Measurements from ENCODE around the gene SIAH3.
"Not testable (repeated sequence)": the region's sequence is repeated elsewhere in the genome, so short reads cannot be mapped to it uniquely, and the experiment has no call there.

The SIAH3 gene

DNA sequence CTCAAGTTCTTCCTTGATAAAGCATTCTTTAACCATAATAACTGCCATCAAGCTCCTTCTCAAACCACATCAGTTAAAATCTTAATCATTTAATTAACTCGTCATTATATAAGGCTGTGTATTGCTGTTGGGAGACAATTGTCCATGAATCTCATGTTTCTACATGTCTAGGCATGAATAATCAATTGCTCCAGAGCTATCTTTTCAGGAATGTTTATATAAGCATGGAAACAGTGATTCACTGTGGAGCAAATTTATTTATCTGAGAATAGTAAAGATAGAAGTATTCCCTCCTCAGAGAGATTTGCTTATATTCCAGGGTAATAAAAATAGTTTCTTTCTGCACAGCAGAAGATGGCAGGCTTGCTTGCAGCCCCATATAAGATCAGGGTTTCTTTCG, 78.3 kb downstream of the SIAH3 start:
- Histone ChIP-seq H3K9ac (ENCODE audit: low read depth in 1 of 2, low read length in 2 of 2) (no peak overlapping the region), H3K27me3 (ENCODE audit: control insufficient read depth in 2 of 2, insufficient read depth in 2 of 2, low read length in 2 of 2) (no peaks in the 10 kb centered on the region), H3K36me3 (ENCODE audit: control insufficient read depth in 2 of 2, insufficient read depth in 2 of 2, low read length in 2 of 2) (no peaks in the 10 kb centered on the region), H3K27ac (ENCODE audit: low read depth in 2 of 2, low read length in 2 of 2) (no peak overlapping the region), H3K4me3 (ENCODE audit: low read length in 2 of 2) (no peak overlapping the region), H3K4me1 (ENCODE audit: control insufficient read depth in 2 of 2, insufficient read depth in 2 of 2, low read length in 2 of 2) (no peaks in the 10 kb centered on the region), H3K9me3 (ENCODE audit: control insufficient read depth in 2 of 2, low read length in 2 of 2) (no peaks in the 10 kb centered on the region)

DNA sequence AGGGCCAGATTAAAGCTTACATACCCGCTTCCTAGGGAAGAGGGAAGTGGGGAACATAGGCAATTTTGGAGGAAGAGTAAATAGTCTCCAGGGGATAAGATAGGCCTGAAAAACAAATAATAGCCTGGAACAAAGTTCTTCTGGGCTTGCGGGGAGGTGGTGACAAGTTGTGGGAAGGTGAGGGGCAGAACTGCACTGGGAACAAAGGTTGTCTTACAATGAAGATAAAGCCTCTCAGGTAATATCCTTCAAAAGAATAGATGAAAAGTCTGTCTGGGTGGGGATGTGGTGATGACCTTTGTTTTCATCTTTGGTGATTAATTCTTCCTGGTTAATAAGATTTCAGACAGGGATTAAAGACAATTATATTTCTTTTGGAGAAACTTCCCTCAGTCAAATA, 80.7 kb downstream of the SIAH3 start:
- H3K4me3 ChIP-seq (ENCODE audit: low read length in 2 of 2), result no peak overlapping the region
- no peak overlapping the region for H3K9ac ChIP-seq (ENCODE audit: low read depth in 1 of 2, low read length in 2 of 2)
- no peak overlapping the region for H3K27ac ChIP-seq (ENCODE audit: low read depth in 2 of 2, low read length in 2 of 2)
- no peaks in the 10 kb centered on the region for H3K4me1 ChIP-seq (ENCODE audit: control insufficient read depth in 2 of 2, insufficient read depth in 2 of 2, low read length in 2 of 2)
- H3K9me3 ChIP-seq (ENCODE audit: control insufficient read depth in 2 of 2, low read length in 2 of 2), result no peaks in the 10 kb centered on the region
- H3K27me3 ChIP-seq (ENCODE audit: control insufficient read depth in 2 of 2, insufficient read depth in 2 of 2, low read length in 2 of 2), result no peaks in the 10 kb centered on the region
- H3K36me3 ChIP-seq (ENCODE audit: control insufficient read depth in 2 of 2, insufficient read depth in 2 of 2, low read length in 2 of 2), result no peaks in the 10 kb centered on the region

DNA sequence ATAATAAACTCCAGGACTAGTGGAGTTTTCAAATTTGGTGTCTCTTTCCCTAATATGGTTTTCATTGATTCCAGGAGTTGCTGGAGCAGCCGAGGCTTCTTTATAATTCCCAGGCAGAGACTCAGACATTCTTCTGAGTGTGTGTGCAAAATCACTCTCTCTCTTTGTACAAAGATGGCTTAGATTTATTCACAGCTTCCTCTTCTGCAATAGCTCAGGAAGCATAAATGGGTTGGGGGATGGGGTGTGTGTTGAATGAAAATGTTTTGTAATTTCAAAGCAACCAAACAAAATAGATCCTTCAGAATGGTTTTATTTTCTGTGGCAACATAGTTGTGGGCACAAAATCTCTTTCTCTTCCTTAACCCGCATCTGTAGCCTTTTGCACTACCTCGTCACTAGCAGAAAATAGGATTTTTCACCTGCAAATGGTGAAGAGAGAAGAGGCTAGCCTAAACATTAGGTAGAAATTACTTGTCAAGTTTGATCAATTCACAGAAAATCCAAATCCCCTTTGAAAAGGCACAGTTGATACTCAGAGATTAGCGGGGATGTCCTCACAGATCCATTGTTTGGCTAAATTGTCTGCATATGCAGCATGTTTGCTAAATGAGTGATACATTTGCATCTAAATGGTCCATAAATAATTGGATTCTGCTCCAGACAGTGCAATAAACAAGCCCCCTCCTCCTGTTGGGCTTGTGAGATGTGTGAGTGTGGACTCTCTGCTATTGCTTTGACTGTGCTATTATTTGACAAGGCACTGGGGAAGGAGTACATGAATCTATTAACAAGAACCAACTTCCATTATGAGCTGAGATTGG, 82.7 kb downstream of the SIAH3 start:
- no peaks in the 10 kb centered on the region for H3K27me3 ChIP-seq (ENCODE audit: control insufficient read depth in 2 of 2, insufficient read depth in 2 of 2, low read length in 2 of 2)
- no peak overlapping the region for H3K4me3 ChIP-seq (ENCODE audit: low read length in 2 of 2)
- H3K36me3 ChIP-seq (ENCODE audit: control insufficient read depth in 2 of 2, insufficient read depth in 2 of 2, low read length in 2 of 2), result no peaks in the 10 kb centered on the region
- no peak overlapping the region for H3K9ac ChIP-seq (ENCODE audit: low read depth in 1 of 2, low read length in 2 of 2)
- H3K4me1 ChIP-seq (ENCODE audit: control insufficient read depth in 2 of 2, insufficient read depth in 2 of 2, low read length in 2 of 2), result no peaks in the 10 kb centered on the region
- no peak overlapping the region for H3K27ac ChIP-seq (ENCODE audit: low read depth in 2 of 2, low read length in 2 of 2)
- no peaks in the 10 kb centered on the region for H3K9me3 ChIP-seq (ENCODE audit: control insufficient read depth in 2 of 2, low read length in 2 of 2)

DNA sequence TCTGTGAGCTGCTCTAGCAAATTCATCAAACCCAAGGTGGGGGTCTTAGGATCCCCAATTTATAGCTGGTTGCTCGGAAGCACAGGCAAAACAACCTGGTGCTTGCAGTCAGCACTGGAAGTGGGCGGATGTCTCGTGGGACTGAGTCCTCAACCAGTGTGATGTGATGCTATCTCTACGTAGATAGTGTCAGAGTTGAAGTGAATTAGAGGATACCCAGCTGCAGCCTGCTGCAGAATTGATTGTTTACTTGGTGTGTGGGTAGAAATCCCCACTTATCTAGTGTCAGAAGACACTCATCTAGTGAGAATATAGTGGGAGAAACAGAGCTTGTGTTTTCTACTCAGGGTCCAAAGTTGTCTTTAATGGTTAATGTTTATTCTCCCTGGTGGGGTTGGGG, 86.1 kb downstream of the SIAH3 start:
- no peaks in the 10 kb centered on the region for H3K4me1 ChIP-seq (ENCODE audit: control insufficient read depth in 2 of 2, insufficient read depth in 2 of 2, low read length in 2 of 2)
- no peak overlapping the region for H3K9ac ChIP-seq (ENCODE audit: low read depth in 1 of 2, low read length in 2 of 2)
- H3K36me3 ChIP-seq (ENCODE audit: control insufficient read depth in 2 of 2, insufficient read depth in 2 of 2, low read length in 2 of 2), result no peaks in the 10 kb centered on the region

DNA sequence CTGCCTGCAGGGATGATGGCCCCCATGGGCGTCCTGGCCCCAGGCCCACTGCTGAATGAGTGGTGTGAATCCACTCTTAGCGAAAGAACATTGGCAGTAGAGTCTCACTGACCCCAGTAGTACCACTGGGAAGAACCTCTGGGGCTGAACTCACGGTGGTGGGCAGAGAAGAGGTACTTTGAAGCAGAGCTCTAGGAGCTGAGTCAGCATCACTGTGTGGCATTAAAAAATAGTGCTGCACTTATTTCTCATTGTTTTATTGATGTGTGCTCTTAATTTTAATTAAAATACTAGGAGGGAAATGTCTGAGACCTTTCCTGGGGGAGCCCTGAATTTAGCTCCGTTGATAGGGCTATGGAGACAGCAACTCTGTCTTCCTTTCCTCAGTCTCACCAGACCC, 88.1 kb downstream of the SIAH3 start:
- peaks cover 0 to 2% of the 10 kb centered on the region in 2 donors for H3K27me3 ChIP-seq (ENCODE audit: control insufficient read depth in 2 of 2, insufficient read depth in 2 of 2, low read length in 2 of 2)
- no peaks in the 10 kb centered on the region for H3K36me3 ChIP-seq (ENCODE audit: control insufficient read depth in 2 of 2, insufficient read depth in 2 of 2, low read length in 2 of 2)
- no peaks in the 10 kb centered on the region for H3K4me1 ChIP-seq (ENCODE audit: control insufficient read depth in 2 of 2, insufficient read depth in 2 of 2, low read length in 2 of 2)
- no peak overlapping the region for H3K27ac ChIP-seq (ENCODE audit: low read depth in 2 of 2, low read length in 2 of 2)
- no peak overlapping the region for H3K4me3 ChIP-seq (ENCODE audit: low read length in 2 of 2)
- no peak overlapping the region for H3K9ac ChIP-seq (ENCODE audit: low read depth in 1 of 2, low read length in 2 of 2)
- no peaks in the 10 kb centered on the region for H3K9me3 ChIP-seq (ENCODE audit: control insufficient read depth in 2 of 2, low read length in 2 of 2)

More for the DNA sequence above, 86.1 kb downstream of the SIAH3 start:
- Histone ChIP-seq H3K27ac (ENCODE audit: low read depth in 2 of 2, low read length in 2 of 2) (no peak overlapping the region), H3K9me3 (ENCODE audit: control insufficient read depth in 2 of 2, low read length in 2 of 2) (no peaks in the 10 kb centered on the region), H3K27me3 (ENCODE audit: control insufficient read depth in 2 of 2, insufficient read depth in 2 of 2, low read length in 2 of 2) (peaks cover 0 to 2% of the 10 kb centered on the region in 2 donors), H3K4me3 (ENCODE audit: low read length in 2 of 2) (no peak overlapping the region)

DNA sequence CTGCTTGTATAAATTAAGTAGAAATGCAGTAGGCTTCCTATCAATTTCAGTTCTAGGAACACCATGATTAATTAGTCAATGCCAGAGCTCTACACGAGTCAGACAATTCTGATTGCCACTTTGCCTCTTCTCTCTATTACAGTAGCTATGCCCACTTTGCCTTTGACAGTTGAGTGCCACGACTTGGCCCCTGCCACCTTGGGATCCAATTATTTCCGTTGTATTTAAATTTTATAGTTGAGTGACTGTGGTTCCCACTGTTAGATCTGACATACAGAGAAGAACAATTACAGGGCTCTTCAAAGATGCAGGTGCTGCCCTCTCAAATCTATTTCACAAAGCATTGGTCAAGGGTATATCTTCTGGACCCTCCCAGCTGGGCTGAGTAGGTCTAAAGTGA, 94.0 kb downstream of the SIAH3 start:
- not testable (repeated sequence) for H3K36me3 ChIP-seq (ENCODE audit: control insufficient read depth in 2 of 2, insufficient read depth in 2 of 2, low read length in 2 of 2); H3K27me3 ChIP-seq (ENCODE audit: control insufficient read depth in 2 of 2, insufficient read depth in 2 of 2, low read length in 2 of 2); H3K27ac ChIP-seq (ENCODE audit: low read depth in 2 of 2, low read length in 2 of 2); H3K4me3 ChIP-seq (ENCODE audit: low read length in 2 of 2); H3K4me1 ChIP-seq (ENCODE audit: control insufficient read depth in 2 of 2, insufficient read depth in 2 of 2, low read length in 2 of 2); H3K9me3 ChIP-seq (ENCODE audit: control insufficient read depth in 2 of 2, low read length in 2 of 2); H3K9ac ChIP-seq (ENCODE audit: low read depth in 1 of 2, low read length in 2 of 2)

DNA sequence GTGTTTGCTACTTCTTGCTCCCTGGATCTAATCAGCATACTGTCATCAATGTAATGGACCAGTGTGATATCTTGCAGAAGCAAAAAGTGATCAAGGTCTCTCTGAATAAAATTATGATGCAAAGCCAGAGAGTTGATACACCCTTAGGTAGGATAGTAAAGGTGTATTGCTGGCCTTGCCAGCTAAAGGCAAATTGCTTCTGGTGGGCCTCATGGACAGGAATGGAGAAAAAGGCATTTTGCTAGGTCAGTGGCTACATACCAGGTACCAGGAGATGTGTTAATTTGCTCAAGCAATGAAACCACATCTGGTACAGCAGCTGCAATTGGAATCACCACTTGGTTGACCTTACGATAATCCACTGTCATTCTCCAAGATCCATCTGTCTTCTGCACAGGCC, 95.1 kb downstream of the SIAH3 start:
- H3K4me3 ChIP-seq (ENCODE audit: low read length in 2 of 2); H3K27ac ChIP-seq (ENCODE audit: low read depth in 2 of 2, low read length in 2 of 2); H3K27me3 ChIP-seq (ENCODE audit: control insufficient read depth in 2 of 2, insufficient read depth in 2 of 2, low read length in 2 of 2); H3K36me3 ChIP-seq (ENCODE audit: control insufficient read depth in 2 of 2, insufficient read depth in 2 of 2, low read length in 2 of 2); H3K9ac ChIP-seq (ENCODE audit: low read depth in 1 of 2, low read length in 2 of 2); H3K4me1 ChIP-seq (ENCODE audit: control insufficient read depth in 2 of 2, insufficient read depth in 2 of 2, low read length in 2 of 2); H3K9me3 ChIP-seq (ENCODE audit: control insufficient read depth in 2 of 2, low read length in 2 of 2): not testable (repeated sequence)

DNA sequence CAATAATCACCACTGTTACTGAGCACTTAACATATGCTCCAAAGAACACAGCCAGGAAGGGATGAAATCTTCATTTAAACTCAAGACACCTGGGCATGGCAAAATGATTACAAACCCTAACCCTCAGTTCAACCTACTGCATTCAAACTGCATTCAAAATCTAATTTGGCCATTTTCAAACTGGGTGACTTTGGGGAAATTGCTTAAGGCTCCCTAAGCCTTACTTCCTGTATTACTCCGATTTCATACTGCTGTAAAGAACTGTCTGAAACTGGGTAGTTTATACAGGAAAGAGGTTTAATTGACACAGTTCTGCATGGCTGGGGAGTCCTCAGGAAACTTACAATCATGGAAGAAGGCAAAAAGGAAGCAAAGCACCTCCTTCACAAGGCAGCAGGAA, 99.0 kb downstream of the SIAH3 start:
- Histone ChIP-seq H3K4me3 (ENCODE audit: low read length in 2 of 2) (no peak overlapping the region), H3K9me3 (ENCODE audit: control insufficient read depth in 2 of 2, low read length in 2 of 2) (no peaks in the 10 kb centered on the region)

DNA sequence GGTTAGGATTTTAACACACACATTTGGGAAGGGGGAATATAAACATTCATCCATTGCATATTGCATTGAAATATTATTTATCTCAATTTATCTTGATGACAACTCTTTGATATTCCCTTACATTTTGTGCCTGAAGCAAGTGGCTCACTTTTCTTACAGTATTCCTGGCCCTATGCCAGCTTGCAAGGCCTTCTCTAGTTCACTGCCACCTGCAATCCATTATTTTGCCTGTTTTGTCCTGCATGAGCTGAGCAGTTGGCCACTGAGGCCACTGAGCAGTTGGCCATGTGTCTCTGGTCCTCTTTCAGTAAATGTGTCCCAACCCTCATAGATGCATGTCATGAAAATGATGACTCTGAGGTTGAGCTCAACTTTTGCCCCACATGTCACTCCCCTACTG, 99.7 kb downstream of the SIAH3 start:
- Histone ChIP-seq H3K27ac (ENCODE audit: low read depth in 2 of 2, low read length in 2 of 2) (no peak overlapping the region), H3K4me1 (ENCODE audit: control insufficient read depth in 2 of 2, insufficient read depth in 2 of 2, low read length in 2 of 2) (no peaks in the 10 kb centered on the region), H3K27me3 (ENCODE audit: control insufficient read depth in 2 of 2, insufficient read depth in 2 of 2, low read length in 2 of 2) (no peaks in the 10 kb centered on the region), H3K9me3 (ENCODE audit: control insufficient read depth in 2 of 2, low read length in 2 of 2) (no peaks in the 10 kb centered on the region), H3K4me3 (ENCODE audit: low read length in 2 of 2) (no peak overlapping the region), H3K9ac (ENCODE audit: low read depth in 1 of 2, low read length in 2 of 2) (no peak overlapping the region), H3K36me3 (ENCODE audit: control insufficient read depth in 2 of 2, insufficient read depth in 2 of 2, low read length in 2 of 2) (no peaks in the 10 kb centered on the region)

More for the DNA sequence above, 99.0 kb downstream of the SIAH3 start:
- no peaks in the 10 kb centered on the region for H3K27me3 ChIP-seq (ENCODE audit: control insufficient read depth in 2 of 2, insufficient read depth in 2 of 2, low read length in 2 of 2)
- no peak overlapping the region for H3K27ac ChIP-seq (ENCODE audit: low read depth in 2 of 2, low read length in 2 of 2)
- no peaks in the 10 kb centered on the region for H3K4me1 ChIP-seq (ENCODE audit: control insufficient read depth in 2 of 2, insufficient read depth in 2 of 2, low read length in 2 of 2)
- no peak overlapping the region for H3K9ac ChIP-seq (ENCODE audit: low read depth in 1 of 2, low read length in 2 of 2)
- no peaks in the 10 kb centered on the region for H3K36me3 ChIP-seq (ENCODE audit: control insufficient read depth in 2 of 2, insufficient read depth in 2 of 2, low read length in 2 of 2)

DNA sequence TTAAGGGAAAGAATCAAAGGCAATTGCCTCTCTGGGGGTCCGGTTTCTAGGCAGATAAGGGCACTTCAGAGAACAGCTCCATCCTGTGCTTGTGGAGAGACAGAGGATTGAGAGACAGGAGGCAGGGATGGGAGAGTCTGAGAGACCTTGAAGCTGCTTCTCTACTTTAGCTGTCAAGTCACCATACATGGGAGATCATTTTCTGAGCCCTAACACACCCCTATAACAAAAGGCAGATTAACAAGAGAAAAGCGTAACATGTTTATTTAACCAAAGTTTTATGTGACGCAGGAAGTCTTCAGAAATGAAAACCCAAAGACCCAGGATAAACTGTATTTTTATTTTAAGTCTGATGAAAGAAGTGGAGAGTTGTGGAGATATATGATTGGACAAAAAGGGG, 101.0 kb downstream of the SIAH3 start:
- no peak overlapping the region for H3K4me3 ChIP-seq (ENCODE audit: low read length in 2 of 2)
- no peaks in the 10 kb centered on the region for H3K4me1 ChIP-seq (ENCODE audit: control insufficient read depth in 2 of 2, insufficient read depth in 2 of 2, low read length in 2 of 2)
- no peak overlapping the region for H3K27ac ChIP-seq (ENCODE audit: low read depth in 2 of 2, low read length in 2 of 2)
- no peaks in the 10 kb centered on the region for H3K9me3 ChIP-seq (ENCODE audit: control insufficient read depth in 2 of 2, low read length in 2 of 2)
- no peaks in the 10 kb centered on the region for H3K36me3 ChIP-seq (ENCODE audit: control insufficient read depth in 2 of 2, insufficient read depth in 2 of 2, low read length in 2 of 2)
- no peak overlapping the region for H3K9ac ChIP-seq (ENCODE audit: low read depth in 1 of 2, low read length in 2 of 2)
- H3K27me3 ChIP-seq (ENCODE audit: control insufficient read depth in 2 of 2, insufficient read depth in 2 of 2, low read length in 2 of 2), result no peaks in the 10 kb centered on the region
